Brain microvascular endothelial cell (primary cell): Measurements from ENCODE around the gene PRR20B.
"Not testable (repeated sequence)": the region's sequence is repeated elsewhere in the genome, so short reads cannot be mapped to it uniquely, and the experiment has no call there.

Source experiments
- DNase-seq: peaks from one replicate; pipeline ENCODE4 v3.0.0-alpha.2; 2020
- H3K27ac ChIP-seq: fragments of 250-450 bp; sonication (Bioruptor Pico); 2 replicates; pipeline ENCODE4 v1.5.1; 2020; ENCODE audit warnings: mild to moderate bottlenecking, moderate library complexity
- H3K27me3 ChIP-seq: fragments of 250-450 bp; sonication (Bioruptor Pico); replicated peaks from 2 replicates; pipeline ENCODE4 v1.5.1; 2020; ENCODE audit warnings: mild to moderate bottlenecking
- H3K36me3 ChIP-seq: fragments of 250-450 bp; sonication (Bioruptor Pico); replicated peaks from 2 replicates; pipeline ENCODE4 v1.5.1; 2020; ENCODE audit warnings: mild to moderate bottlenecking
- H3K4me3 ChIP-seq: 2 replicates; pipeline ENCODE4 v1.5.1; 2011; ENCODE audit warnings: low read depth, mild to moderate bottlenecking, control low read depth, low read length, moderate library complexity
- CTCF ChIP-seq: IDR thresholded peaks from 2 replicates; pipeline ENCODE4 v1.5.1; 2011; ENCODE audit warnings: low read depth, mild to moderate bottlenecking, moderate library complexity, low read length, control low read depth, inconsistent platforms; ENCODE audit errors: missing control alignments
- in situ Hi-C: cut with HindIII; loops from 2 replicates; pipeline ENCODE4 v1.10.0; 2017; ENCODE audit warnings: low sequenced_read_pairs, low pct_ligation_motif_present

The PRR20B gene

GRCh38 chr13:57138988-57139387 lies 8.3 kb upstream of the PRR20B start:
- Histone ChIP-seq H3K4me3 (no peak overlapping the region), H3K36me3 (no peaks in the 10 kb centered on the region), H3K27ac (no peak overlapping the region), H3K27me3 (no peaks in the 10 kb centered on the region)
- TF ChIP-seq CTCF: no peak
- in situ Hi-C loops: no loop called here
- DNase-seq: no peak

GRCh38 chr13:57139781-57140180 lies 7.5 kb upstream of the PRR20B start:
- DNase-seq, H3K27ac ChIP-seq, in situ Hi-C loops, H3K4me3 ChIP-seq, H3K27me3 ChIP-seq, H3K36me3 ChIP-seq: not testable (repeated sequence)

GRCh38 chr13:57140235-57140968 lies 6.9 kb upstream of the PRR20B start, which contains the start of gene PRR20A:
PRR20A (plus strand) TSS chr13:57140918; CDS start chr13:57141305, 387 bp downstream.
- H3K27ac ChIP-seq, DNase-seq, H3K27me3 ChIP-seq, H3K4me3 ChIP-seq, in situ Hi-C loops, H3K36me3 ChIP-seq: not testable (repeated sequence)

- H3K36me3 ChIP-seq, H3K27ac ChIP-seq, H3K4me3 ChIP-seq, in situ Hi-C loops, H3K27me3 ChIP-seq, DNase-seq: not testable (repeated sequence)
These were observed 818 bp downstream of the PRR20B start for GRCh38 chr13:57148106-57148505.

GRCh38 chr13:57153761-57154160 lies 6.5 kb downstream of the PRR20B start, which contains the start of gene PRR20C:
PRR20C (plus strand) TSS chr13:57154061; CDS start chr13:57154448, 387 bp downstream.
- H3K4me3 ChIP-seq, H3K27me3 ChIP-seq, H3K36me3 ChIP-seq, DNase-seq, H3K27ac ChIP-seq, in situ Hi-C loops: not testable (repeated sequence)

- H3K27ac ChIP-seq, H3K27me3 ChIP-seq, DNase-seq, in situ Hi-C loops, H3K36me3 ChIP-seq, H3K4me3 ChIP-seq: not testable (repeated sequence)
These were observed 13.0 kb downstream of the PRR20B start, which contains the start of gene PRR20D for GRCh38 chr13:57160332-57160731. PRR20D (plus strand) TSS chr13:57160632; CDS start chr13:57161019, 387 bp downstream.

GRCh38 chr13:57166897-57167296 lies 19.6 kb downstream of the PRR20B start, which contains the start of gene PRR20E:
PRR20E (plus strand) TSS chr13:57167197; CDS start chr13:57167584, 387 bp downstream.
- H3K36me3 ChIP-seq, H3K4me3 ChIP-seq, H3K27ac ChIP-seq, in situ Hi-C loops, DNase-seq, H3K27me3 ChIP-seq: not testable (repeated sequence)

GRCh38 chr13:57191667-57192066 lies 44.4 kb downstream of the PRR20B start:
- in situ Hi-C loops: no loop called here
- Histone ChIP-seq H3K27ac (no peak overlapping the region), H3K27me3 (no peaks in the 10 kb centered on the region), H3K4me3 (no peak overlapping the region), H3K36me3 (no peaks in the 10 kb centered on the region)
- no peak for DNase-seq
- no peak for TF ChIP-seq CTCF
